Measurements from ENCODE around the gene TSNAXIP1. TPM values are rescaled to one million over a fixed set of nuclear protein-coding genes. Genes with fewer than 3 reads are reported as not detected.

TSNAXIP1 gene
- total and polyA plus RNA-seq, 2 donors (not counting 1 experiment from before 2014, with no cell fraction given) = 0.97 to 1.2 TPM

GRCh38 chr16:67807148-67807682 lies 526 bp downstream of the TSNAXIP1 start:
- H3K27me3 Mint-ChIP-seq = no peaks in the 10 kb centered on the region
- ChIA-PET POLR2A (interaction anchor here (0.6 to 1.5 kb wide), 7 partner anchors 9 to 589 kb away, joined by 3 to 11 read pairs (median 3); partner anchors contain the start of gene NUTF2), CTCF (interaction anchor here (0.8 to 2.7 kb wide), 14 partner anchors 9 to 286 kb away, joined by 3 to 48 read pairs (median 3); partner anchors contain the start of gene GFOD2)
- Histone ChIP-seq H2AFZ (ENCODE audit: insufficient read depth, low read depth, low read length, poor library complexity, severe bottlenecking) (peak overlapping the region; percentile 90), H3K27me3 (replicated peaks in 1 of 4; ENCODE audit: control extremely low read depth in 1 of 4, control insufficient read depth in 3 of 4, insufficient read depth in 4 of 4, low read length in 3 of 4) (no peaks in the 10 kb centered on the region), H3K4me1 (ENCODE audit: control insufficient read depth in 2 of 2, insufficient read depth in 2 of 2, low read length in 2 of 2) (peaks cover 34 to 45% of the 10 kb centered on the region in 2 donors), H3K36me3 (replicated peaks in 1 of 2; ENCODE audit: control extremely low read depth in 1 of 2, control insufficient read depth in 1 of 2, extremely low read depth in 1 of 2, insufficient read depth in 2 of 2, low read length in 1 of 2) (peaks cover 2 to 5% of the 10 kb centered on the region in 2 experiments), H3K4me2 (replicated peaks; ENCODE audit: low read depth, low read length, poor library complexity, severe bottlenecking) (peak overlapping the region; percentile 92), H3K9ac (ENCODE audit: low read length) (peak overlapping the region; percentile 86), H4K20me1 (ENCODE audit: control insufficient read depth, insufficient read depth, low read length, poor library complexity, severe bottlenecking) (peaks cover 6% of the 10 kb centered on the region), H3K79me2 (ENCODE audit: control insufficient read depth, insufficient read depth, low read length) (peaks cover 47% of the 10 kb centered on the region), H3K4me3 (ENCODE audit: control extremely low read depth in 1 of 5, extremely low read depth in 1 of 5, insufficient read depth in 1 of 5, low read depth in 2 of 5, low read length in 4 of 5) (peak overlapping the region; percentile 89 to 99 (median 92)), H3K27ac (ENCODE audit: low read length in 2 of 2) (peak overlapping the region in 1 of 2 donors; percentile 70), H3K9me3 (ENCODE audit: control extremely low read depth in 1 of 3, control insufficient read depth in 2 of 3, insufficient read depth in 1 of 3, low read length in 2 of 3) (peaks cover 0 to 2% (median 0%) of the 10 kb centered on the region in 3 donors)
- TF ChIP-seq, protein P1, sequence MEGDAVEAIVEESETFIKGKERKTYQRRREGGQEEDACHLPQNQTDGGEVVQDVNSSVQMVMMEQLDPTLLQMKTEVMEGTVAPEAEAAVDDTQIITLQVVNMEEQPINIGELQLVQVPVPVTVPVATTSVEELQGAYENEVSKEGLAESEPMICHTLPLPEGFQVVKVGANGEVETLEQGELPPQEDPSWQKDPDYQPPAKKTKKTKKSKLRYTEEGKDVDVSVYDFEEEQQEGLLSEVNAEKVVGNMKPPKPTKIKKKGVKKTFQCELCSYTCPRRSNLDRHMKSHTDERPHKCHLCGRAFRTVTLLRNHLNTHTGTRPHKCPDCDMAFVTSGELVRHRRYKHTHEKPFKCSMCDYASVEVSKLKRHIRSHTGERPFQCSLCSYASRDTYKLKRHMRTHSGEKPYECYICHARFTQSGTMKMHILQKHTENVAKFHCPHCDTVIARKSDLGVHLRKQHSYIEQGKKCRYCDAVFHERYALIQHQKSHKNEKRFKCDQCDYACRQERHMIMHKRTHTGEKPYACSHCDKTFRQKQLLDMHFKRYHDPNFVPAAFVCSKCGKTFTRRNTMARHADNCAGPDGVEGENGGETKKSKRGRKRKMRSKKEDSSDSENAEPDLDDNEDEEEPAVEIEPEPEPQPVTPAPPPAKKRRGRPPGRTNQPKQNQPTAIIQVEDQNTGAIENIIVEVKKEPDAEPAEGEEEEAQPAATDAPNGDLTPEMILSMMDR (IDR thresholded peaks at IDR 0.05) = no peak
- no peak for TF ChIP-seq EZH2 (IDR thresholded peaks at IDR 0.05; ENCODE audit: borderline replicate concordance, insufficient read depth, low read depth, low read length, poor library complexity, severe bottlenecking)
- peak overlapping the region; percentile 94 for H3K27ac Mint-ChIP-seq
- H3K9me3 Mint-ChIP-seq (ENCODE audit: insufficient read depth) = no peaks in the 10 kb centered on the region
- DNase-seq (no peak), ATAC-seq (ENCODE audit: low read depth) (no peak)
- peaks cover 39% of the 10 kb centered on the region for H3K4me1 Mint-ChIP-seq
- peak overlapping the region; percentile 97 for H3K4me3 Mint-ChIP-seq
- 38% methylated on average over 17 of the region's 24 CpGs for WGBS (ENCODE audit: insufficient coverage)
- intact Hi-C loops (cut with micrococcal nuclease) = loop anchor here (2.0 to 10.0 kb wide), 4 partner anchors 66 to 430 kb away; partner anchors contain the start of genes AGRP, ATP6V0D1, EDC4 and ESRP2

GRCh38 chr16:67811899-67812298 lies 5.2 kb downstream of the TSNAXIP1 start:
- H3K27me3 Mint-ChIP-seq = no peaks in the 10 kb centered on the region
- POLR2A ChIA-PET = no interaction called here
- intact Hi-C loops (cut with micrococcal nuclease) = no loop called here
- peaks cover 7% of the 10 kb centered on the region for H3K79me2 ChIP-seq (ENCODE audit: control insufficient read depth, insufficient read depth, low read length)
- no peaks in the 10 kb centered on the region for H3K36me3 ChIP-seq (replicated peaks in 1 of 2; ENCODE audit: control extremely low read depth in 1 of 2, control insufficient read depth in 1 of 2, extremely low read depth in 1 of 2, insufficient read depth in 2 of 2, low read length in 1 of 2)
- no peaks in the 10 kb centered on the region for H3K9me3 Mint-ChIP-seq (ENCODE audit: insufficient read depth)
- peaks cover 0 to 2% (median 0%) of the 10 kb centered on the region in 3 donors for H3K9me3 ChIP-seq (ENCODE audit: control extremely low read depth in 1 of 3, control insufficient read depth in 2 of 3, insufficient read depth in 1 of 3, low read length in 2 of 3)
- peaks cover 0 to 12% of the 10 kb centered on the region in 2 donors for H3K4me1 ChIP-seq (ENCODE audit: control insufficient read depth in 2 of 2, insufficient read depth in 2 of 2, low read length in 2 of 2)
- no peak for ATAC-seq (ENCODE audit: low read depth)
- peaks cover 9% of the 10 kb centered on the region for H3K4me1 Mint-ChIP-seq
- DNase-seq = no peak
- no peak overlapping the region for H3K4me3 ChIP-seq (ENCODE audit: control extremely low read depth in 1 of 5, extremely low read depth in 1 of 5, insufficient read depth in 1 of 5, low read depth in 2 of 5, low read length in 4 of 5)
- H3K4me2 ChIP-seq (replicated peaks; ENCODE audit: low read depth, low read length, poor library complexity, severe bottlenecking) = no peak overlapping the region
- no peak overlapping the region for H3K27ac Mint-ChIP-seq
- H3K27me3 ChIP-seq (replicated peaks in 1 of 4; ENCODE audit: control extremely low read depth in 1 of 4, control insufficient read depth in 3 of 4, insufficient read depth in 4 of 4, low read length in 3 of 4) = no peaks in the 10 kb centered on the region
- TF ChIP-seq EZH2 (IDR thresholded peaks at IDR 0.05; ENCODE audit: borderline replicate concordance, insufficient read depth, low read depth, low read length, poor library complexity, severe bottlenecking) = no peak
- TF ChIP-seq, protein P1 (IDR thresholded peaks at IDR 0.05) = no peak
- no CpG with 5 or more reads among the region's 1 CpG for WGBS (ENCODE audit: insufficient coverage)
- H4K20me1 ChIP-seq (ENCODE audit: control insufficient read depth, insufficient read depth, low read length, poor library complexity, severe bottlenecking) = no peaks in the 10 kb centered on the region
- H3K9ac ChIP-seq (ENCODE audit: low read length) = no peak overlapping the region
- H3K27ac ChIP-seq (ENCODE audit: low read length in 2 of 2) = no peak overlapping the region
- CTCF ChIA-PET = interaction anchor here (1.3 kb wide), 1 partner anchor 34 kb away, joined by 4 read pairs; the partner anchor contains the start of gene NUTF2
- no peak overlapping the region for H3K4me3 Mint-ChIP-seq
- H2AFZ ChIP-seq (ENCODE audit: insufficient read depth, low read depth, low read length, poor library complexity, severe bottlenecking) = no peak overlapping the region

Measured in B cell (primary cell).